ENCODE results near the gene RERE. TPM values are rescaled to one million over a fixed set of nuclear protein-coding genes. Genes with fewer than 3 reads are reported as not detected.

Gene RERE
- total RNA-seq, 1 experiment from 2014 or later = 40.6 TPM

DNA sequence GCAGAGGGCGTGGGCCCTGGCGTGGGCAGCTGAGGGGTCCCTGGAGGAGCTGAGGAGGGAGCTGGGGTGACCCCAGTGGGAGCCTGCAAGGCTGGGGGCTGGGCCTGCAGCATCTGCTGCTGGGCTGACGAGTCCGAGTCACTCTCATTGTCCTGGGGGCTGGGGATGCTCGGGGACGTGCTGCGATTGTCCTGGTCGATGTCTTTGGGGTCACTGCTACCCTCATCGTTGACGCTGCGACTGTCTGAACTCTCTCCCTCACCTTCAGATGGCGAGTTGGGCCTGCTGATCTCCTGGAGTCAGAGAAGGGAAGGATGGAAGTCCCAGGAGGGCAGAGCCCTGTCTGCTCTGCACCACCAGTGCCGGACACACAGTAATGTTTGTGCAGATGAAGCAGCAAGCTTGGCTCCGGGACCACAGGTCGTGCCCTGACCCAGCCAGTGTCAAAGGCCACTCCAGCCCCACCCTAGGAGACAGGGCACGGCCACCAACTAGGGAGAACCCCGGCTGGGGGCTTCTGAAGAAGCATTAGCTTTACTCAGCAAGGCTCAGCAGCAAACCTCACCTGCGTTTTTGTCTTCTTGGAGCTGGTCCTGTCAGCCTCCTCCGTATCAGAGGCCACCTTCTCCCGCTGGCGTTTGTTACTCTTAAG is 456.1 kb downstream of the RERE start:
- Histone ChIP-seq H3K36me3 (ENCODE audit: control insufficient read depth in 1 of 2, insufficient read depth in 2 of 2, low read length in 2 of 2) (peaks cover 7 to 12% of the 10 kb centered on the region in 2 experiments; a peak in 3 of 4 replicates), H3K79me2 (ENCODE audit: insufficient read depth, low read length) (no peaks in the 10 kb centered on the region), H3K4me1 (ENCODE audit: control insufficient read depth in 1 of 2, insufficient read depth in 2 of 2, low read length in 2 of 2) (no peaks in the 10 kb centered on the region), H3K4me3 (replicated peaks in 1 of 2; ENCODE audit: low read depth in 1 of 2, low read length in 2 of 2) (no peak overlapping the region), H3K9me3 (ENCODE audit: control insufficient read depth in 1 of 2, insufficient read depth in 1 of 2, low read depth in 1 of 2, low read length in 2 of 2) (no peaks in the 10 kb centered on the region), H3K27ac (ENCODE audit: low read depth, low read length) (no peak overlapping the region), H3K27me3 (ENCODE audit: insufficient read depth, low read length) (no peaks in the 10 kb centered on the region), H4K20me1 (ENCODE audit: insufficient read depth) (no peaks in the 10 kb centered on the region), H3K9me2 (ENCODE audit: insufficient read depth) (no peaks in the 10 kb centered on the region), H3K4me2 (ENCODE audit: low read length) (no peak overlapping the region), H3K9ac (ENCODE audit: low read length) (no peak overlapping the region), H2AFZ (ENCODE audit: low read depth, low read length, poor library complexity, severe bottlenecking) (no peak overlapping the region)
- ChIA-PET CTCF (no interaction called here), RAD21 (ENCODE audit: low non-redundant PET in 1 of 2, low total read pairs in 2 of 2, uncharacterized antibody in 2 of 2, unreplicated experiment in 2 of 2) (no interaction called here), POLR2A (no interaction called here)
- no peak for ATAC-seq
- BruUV-seq (replicated peaks) = TSS peak; percentile 35
- no peak for DNase-seq (ENCODE audit: low read depth, low spot score)
- intact Hi-C loops (cut with micrococcal nuclease) = no loop called here
- TF ChIP-seq, protein P1, sequence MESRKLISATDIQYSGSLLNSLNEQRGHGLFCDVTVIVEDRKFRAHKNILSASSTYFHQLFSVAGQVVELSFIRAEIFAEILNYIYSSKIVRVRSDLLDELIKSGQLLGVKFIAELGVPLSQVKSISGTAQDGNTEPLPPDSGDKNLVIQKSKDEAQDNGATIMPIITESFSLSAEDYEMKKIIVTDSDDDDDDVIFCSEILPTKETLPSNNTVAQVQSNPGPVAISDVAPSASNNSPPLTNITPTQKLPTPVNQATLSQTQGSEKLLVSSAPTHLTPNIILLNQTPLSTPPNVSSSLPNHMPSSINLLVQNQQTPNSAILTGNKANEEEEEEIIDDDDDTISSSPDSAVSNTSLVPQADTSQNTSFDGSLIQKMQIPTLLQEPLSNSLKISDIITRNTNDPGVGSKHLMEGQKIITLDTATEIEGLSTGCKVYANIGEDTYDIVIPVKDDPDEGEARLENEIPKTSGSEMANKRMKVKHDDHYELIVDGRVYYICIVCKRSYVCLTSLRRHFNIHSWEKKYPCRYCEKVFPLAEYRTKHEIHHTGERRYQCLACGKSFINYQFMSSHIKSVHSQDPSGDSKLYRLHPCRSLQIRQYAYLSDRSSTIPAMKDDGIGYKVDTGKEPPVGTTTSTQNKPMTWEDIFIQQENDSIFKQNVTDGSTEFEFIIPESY (IDR thresholded peaks at IDR 0.05; ENCODE audit: extremely low read depth, insufficient replicate concordance, low read length) = no peak
- TF ChIP-seq, protein P2, sequence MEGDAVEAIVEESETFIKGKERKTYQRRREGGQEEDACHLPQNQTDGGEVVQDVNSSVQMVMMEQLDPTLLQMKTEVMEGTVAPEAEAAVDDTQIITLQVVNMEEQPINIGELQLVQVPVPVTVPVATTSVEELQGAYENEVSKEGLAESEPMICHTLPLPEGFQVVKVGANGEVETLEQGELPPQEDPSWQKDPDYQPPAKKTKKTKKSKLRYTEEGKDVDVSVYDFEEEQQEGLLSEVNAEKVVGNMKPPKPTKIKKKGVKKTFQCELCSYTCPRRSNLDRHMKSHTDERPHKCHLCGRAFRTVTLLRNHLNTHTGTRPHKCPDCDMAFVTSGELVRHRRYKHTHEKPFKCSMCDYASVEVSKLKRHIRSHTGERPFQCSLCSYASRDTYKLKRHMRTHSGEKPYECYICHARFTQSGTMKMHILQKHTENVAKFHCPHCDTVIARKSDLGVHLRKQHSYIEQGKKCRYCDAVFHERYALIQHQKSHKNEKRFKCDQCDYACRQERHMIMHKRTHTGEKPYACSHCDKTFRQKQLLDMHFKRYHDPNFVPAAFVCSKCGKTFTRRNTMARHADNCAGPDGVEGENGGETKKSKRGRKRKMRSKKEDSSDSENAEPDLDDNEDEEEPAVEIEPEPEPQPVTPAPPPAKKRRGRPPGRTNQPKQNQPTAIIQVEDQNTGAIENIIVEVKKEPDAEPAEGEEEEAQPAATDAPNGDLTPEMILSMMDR (IDR thresholded peaks at IDR 0.05 in 2 of 3, conservative IDR thresholded peaks at IDR 0.05 in 1 of 3; ENCODE audit: borderline replicate concordance in 1 of 3, insufficient read depth in 1 of 3, low read depth in 2 of 3, low read length in 2 of 3) = no peak
